Omental fat pad (tissue), 4 donors: Measurements from ENCODE around the gene ADAM8. TPM values are rescaled to one million over a fixed set of nuclear protein-coding genes. Genes with fewer than 3 reads are reported as not detected.

Source experiments
- ATAC-seq: fragments of 150-250 bp; one replicate; pipeline ENCODE4 v1.9.1; 2016; ENCODE audit warnings: mild to moderate bottlenecking, moderate library complexity; ENCODE audit not compliant: low FRiP score
- DNase-seq: peaks from one replicate; pipeline ENCODE4 v3.0.0-alpha.2; 2019; ENCODE audit warnings: low spot score
- CTCF ChIP-seq, 3 donors: fragments of 450-650 bp; IDR thresholded peaks; one replicate each; pipeline ENCODE4 v1.5.1; 2016 to 2017; ENCODE audit warnings: antibody characterized with exemption in 3 of 3, mild to moderate bottlenecking in 3 of 3, moderate library complexity in 2 of 3
- total RNA-seq, 4 donors: library from RNA; depleted of rRNA; stranded (reverse); fragments of >200 nt; gene quantifications; one replicate each; pipeline ENCODE4 v1.1.0, GENCODE V29; 2016

The ADAM8 gene
- total RNA-seq, 4 donors from 2014 or later, result 3.9 to 53.9 (median 8.4) TPM

GRCh38 chr10:133243593-133243992 lies 33.1 kb downstream of the ADAM8 start:
- DNase-seq (no peak), ATAC-seq (no peak)
- TF ChIP-seq CTCF (IDR thresholded peaks at IDR 0.05), result no peak

GRCh38 chr10:133242611-133243356 lies 33.9 kb downstream of the ADAM8 start:
- no peak for ATAC-seq

GRCh38 chr10:133241501-133242205 lies 35.0 kb downstream of the ADAM8 start:
- ATAC-seq (no peak), DNase-seq (no peak)
- no peak for TF ChIP-seq CTCF (IDR thresholded peaks at IDR 0.05)

More at GRCh38 chr10:133242611-133243356, 33.9 kb downstream of the ADAM8 start:
- no peak for TF ChIP-seq CTCF (IDR thresholded peaks at IDR 0.05)
- no peak for DNase-seq

DNA sequence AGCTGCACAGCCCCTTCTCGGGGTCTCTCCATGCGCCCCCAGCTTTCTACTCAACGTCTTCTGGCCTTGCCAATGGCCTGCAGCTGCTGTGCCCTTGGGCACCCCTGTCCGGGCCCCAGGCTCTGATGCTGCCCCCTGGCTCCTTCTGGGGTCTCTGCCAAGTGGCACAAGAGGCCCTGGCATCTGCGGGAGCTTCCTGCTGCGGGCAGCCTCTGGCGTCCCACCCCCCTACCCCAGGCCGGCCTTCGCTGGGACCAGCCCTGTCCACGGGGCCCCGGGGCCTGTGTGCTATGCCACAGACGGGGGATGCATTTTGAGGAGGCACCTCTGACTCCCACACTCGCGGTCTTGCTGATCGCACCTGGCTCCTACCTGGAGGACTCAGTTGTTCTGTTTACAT lies 36.7 kb downstream of the ADAM8 start:
- DNase-seq (no peak), ATAC-seq (no peak)
- TF ChIP-seq CTCF (IDR thresholded peaks at IDR 0.05), result no peak

GRCh38 chr10:133238466-133238804 lies 38.2 kb downstream of the ADAM8 start:
- ATAC-seq, result no peak
- no peak for DNase-seq
- TF ChIP-seq CTCF (IDR thresholded peaks at IDR 0.05), result no peak

DNA sequence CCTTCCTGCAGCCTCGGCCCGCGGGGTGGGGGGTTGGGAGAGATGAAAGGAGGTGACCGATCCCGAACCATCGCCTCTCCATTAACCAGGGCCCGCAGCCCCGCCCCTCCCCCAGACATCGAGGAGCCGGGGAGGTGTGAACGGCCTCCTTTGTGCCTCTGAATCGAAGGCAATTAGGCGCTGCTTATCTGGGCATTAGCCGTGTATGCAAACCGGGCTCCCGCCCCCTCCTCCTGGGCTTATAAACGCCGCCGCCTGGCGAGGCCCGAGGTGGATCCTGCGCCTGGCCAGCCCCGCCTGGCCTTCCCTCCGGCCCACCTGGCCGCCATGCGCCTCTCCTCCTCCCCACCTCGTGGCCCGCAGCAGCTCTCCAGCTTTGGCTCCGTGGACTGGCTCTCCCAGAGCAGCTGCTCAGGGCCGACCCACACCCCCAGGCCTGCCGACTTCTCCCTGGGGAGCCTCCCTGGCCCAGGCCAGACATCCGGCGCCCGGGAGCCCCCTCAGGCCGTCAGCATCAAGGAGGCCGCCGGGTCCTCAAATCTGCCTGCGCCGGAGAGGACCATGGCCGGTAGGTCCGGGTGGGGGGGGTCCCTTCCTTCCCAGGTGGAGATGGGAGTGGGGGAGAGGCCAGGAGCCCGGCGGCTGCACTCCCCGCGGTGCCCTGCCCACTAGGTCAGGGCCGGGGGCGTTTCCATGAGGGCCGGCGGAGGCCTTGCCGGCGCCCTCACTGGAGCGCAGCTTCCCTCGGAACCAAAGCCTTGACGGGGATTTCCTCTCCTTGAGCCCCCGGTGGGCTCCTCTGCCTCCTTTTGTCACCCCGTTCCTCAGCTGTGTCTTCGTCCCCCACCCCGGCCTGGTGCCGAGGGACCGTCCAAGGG lies 38.8 kb downstream of the ADAM8 start, which contains the start of gene VENTX:
TSS of gene VENTX (plus strand) at position 268 of the 878 bp plus-strand sequence. CDS start at position 328, 60 bp downstream.
- TF ChIP-seq CTCF (IDR thresholded peaks at IDR 0.05), result no peak
- no peak for DNase-seq
- ATAC-seq, result no peak
